ENCODE measurements around the gene POLD2. TPM values are rescaled to one million over a fixed set of nuclear protein-coding genes. Genes with fewer than 3 reads are reported as not detected.

POLD2 gene
- total and polyA plus RNA-seq, 2 of the 13 experiments (the other 11 are each of a cell fraction or from before 2014, with no cell fraction given), result 87.6 to 95.1 TPM

DNA sequence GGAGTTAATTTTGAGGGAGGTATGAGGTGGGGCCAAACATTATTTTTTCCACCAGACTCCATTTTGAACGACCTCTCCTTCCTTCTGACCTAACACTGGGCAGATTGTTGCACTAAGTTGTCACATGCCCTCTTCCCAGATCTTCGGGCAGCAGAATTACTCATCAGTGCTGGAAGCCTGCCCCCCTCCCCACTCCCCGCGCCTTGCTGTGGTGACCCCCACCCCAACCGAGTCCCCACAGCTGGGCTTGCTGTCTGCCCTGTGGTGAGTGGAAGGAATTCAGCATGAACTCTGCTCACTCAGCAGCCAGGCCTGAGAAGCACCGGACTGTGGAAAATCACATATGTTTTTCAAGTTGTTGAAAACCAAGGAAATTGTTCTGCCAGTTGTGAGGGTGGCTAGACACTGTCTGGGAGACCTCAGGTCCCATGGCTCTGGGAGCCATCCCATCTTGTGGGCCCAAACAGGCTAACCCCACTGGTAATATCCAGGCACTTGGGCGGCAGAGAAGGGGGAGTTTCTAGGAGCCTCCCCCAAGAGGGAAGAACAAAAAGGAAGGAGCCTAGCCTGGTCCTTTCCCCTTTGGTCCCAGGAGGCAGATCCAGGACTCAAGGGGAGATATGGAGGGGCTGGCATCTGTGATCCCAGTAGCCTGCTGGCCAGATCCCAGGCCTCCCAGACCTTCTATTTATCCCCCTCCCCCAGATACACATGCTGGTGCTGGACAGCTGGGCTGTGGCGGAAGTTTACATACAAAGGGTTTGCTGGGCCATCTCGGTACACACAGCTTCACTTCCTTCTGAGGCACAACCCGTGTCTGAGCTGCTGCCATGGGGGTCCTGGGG is 22.7 kb downstream of the POLD2 start (continued):
- TF ChIP-seq, protein P1, sequence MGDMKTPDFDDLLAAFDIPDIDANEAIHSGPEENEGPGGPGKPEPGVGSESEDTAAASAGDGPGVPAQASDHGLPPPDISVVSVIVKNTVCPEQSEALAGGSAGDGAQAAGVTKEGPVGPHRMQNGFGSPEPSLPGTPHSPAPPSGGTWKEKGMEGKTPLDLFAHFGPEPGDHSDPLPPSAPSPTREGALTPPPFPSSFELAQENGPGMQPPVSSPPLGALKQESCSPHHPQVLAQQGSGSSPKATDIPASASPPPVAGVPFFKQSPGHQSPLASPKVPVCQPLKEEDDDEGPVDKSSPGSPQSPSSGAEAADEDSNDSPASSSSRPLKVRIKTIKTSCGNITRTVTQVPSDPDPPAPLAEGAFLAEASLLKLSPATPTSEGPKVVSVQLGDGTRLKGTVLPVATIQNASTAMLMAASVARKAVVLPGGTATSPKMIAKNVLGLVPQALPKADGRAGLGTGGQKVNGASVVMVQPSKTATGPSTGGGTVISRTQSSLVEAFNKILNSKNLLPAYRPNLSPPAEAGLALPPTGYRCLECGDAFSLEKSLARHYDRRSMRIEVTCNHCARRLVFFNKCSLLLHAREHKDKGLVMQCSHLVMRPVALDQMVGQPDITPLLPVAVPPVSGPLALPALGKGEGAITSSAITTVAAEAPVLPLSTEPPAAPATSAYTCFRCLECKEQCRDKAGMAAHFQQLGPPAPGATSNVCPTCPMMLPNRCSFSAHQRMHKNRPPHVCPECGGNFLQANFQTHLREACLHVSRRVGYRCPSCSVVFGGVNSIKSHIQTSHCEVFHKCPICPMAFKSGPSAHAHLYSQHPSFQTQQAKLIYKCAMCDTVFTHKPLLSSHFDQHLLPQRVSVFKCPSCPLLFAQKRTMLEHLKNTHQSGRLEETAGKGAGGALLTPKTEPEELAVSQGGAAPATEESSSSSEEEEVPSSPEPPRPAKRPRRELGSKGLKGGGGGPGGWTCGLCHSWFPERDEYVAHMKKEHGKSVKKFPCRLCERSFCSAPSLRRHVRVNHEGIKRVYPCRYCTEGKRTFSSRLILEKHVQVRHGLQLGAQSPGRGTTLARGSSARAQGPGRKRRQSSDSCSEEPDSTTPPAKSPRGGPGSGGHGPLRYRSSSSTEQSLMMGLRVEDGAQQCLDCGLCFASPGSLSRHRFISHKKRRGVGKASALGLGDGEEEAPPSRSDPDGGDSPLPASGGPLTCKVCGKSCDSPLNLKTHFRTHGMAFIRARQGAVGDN (CRISPR knock-in tag; IDR thresholded peaks at IDR 0.05), result 0 out of 2 replicates have a peak, but pooled peaks have one; percentile 71
- no peak for TF ChIP-seq ZNF7 (CRISPR knock-in tag; IDR thresholded peaks at IDR 0.05)
- TF ChIP-seq JUND (CRISPR knock-in tag; IDR thresholded peaks at IDR 0.05), result no peak
- TF ChIP-seq, protein P2, sequence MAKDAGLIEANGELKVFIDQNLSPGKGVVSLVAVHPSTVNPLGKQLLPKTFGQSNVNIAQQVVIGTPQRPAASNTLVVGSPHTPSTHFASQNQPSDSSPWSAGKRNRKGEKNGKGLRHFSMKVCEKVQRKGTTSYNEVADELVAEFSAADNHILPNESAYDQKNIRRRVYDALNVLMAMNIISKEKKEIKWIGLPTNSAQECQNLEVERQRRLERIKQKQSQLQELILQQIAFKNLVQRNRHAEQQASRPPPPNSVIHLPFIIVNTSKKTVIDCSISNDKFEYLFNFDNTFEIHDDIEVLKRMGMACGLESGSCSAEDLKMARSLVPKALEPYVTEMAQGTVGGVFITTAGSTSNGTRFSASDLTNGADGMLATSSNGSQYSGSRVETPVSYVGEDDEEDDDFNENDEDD (CRISPR knock-in tag; IDR thresholded peaks at IDR 0.05; ENCODE audit: borderline replicate concordance), result no peak
- no peak for TF ChIP-seq ZNF44 (CRISPR knock-in tag; IDR thresholded peaks at IDR 0.05)
- peak; percentile 77; the same call in 1 of the 2 replicates for TF ChIP-seq KDM5B (CRISPR knock-in tag; IDR thresholded peaks at IDR 0.05; ENCODE audit: borderline replicate concordance)
- TF ChIP-seq, protein P3, sequence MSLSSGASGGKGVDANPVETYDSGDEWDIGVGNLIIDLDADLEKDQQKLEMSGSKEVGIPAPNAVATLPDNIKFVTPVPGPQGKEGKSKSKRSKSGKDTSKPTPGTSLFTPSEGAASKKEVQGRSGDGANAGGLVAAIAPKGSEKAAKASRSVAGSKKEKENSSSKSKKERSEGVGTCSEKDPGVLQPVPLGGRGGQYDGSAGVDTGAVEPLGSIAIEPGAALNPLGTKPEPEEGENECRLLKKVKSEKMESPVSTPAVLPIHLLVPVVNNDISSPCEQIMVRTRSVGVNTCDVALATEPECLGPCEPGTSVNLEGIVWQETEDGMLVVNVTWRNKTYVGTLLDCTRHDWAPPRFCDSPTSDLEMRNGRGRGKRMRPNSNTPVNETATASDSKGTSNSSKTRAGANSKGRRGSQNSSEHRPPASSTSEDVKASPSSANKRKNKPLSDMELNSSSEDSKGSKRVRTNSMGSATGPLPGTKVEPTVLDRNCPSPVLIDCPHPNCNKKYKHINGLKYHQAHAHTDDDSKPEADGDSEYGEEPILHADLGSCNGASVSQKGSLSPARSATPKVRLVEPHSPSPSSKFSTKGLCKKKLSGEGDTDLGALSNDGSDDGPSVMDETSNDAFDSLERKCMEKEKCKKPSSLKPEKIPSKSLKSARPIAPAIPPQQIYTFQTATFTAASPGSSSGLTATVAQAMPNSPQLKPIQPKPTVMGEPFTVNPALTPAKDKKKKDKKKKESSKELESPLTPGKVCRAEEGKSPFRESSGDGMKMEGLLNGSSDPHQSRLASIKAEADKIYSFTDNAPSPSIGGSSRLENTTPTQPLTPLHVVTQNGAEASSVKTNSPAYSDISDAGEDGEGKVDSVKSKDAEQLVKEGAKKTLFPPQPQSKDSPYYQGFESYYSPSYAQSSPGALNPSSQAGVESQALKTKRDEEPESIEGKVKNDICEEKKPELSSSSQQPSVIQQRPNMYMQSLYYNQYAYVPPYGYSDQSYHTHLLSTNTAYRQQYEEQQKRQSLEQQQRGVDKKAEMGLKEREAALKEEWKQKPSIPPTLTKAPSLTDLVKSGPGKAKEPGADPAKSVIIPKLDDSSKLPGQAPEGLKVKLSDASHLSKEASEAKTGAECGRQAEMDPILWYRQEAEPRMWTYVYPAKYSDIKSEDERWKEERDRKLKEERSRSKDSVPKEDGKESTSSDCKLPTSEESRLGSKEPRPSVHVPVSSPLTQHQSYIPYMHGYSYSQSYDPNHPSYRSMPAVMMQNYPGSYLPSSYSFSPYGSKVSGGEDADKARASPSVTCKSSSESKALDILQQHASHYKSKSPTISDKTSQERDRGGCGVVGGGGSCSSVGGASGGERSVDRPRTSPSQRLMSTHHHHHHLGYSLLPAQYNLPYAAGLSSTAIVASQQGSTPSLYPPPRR (CRISPR knock-in tag; IDR thresholded peaks at IDR 0.05; ENCODE audit: borderline replicate concordance), result no peak
- TF ChIP-seq GATAD2A (CRISPR knock-in tag; IDR thresholded peaks at IDR 0.05), result 0 out of 2 replicates have a peak, but pooled peaks have one; percentile 9
